ENCODE results near the gene CAMK2A.

The CAMK2A gene

GRCh38 chr5:150262502-150262901 is 27.1 kb downstream of the CAMK2A start:
- no peaks in the 10 kb centered on the region for H3K4me1 Mint-ChIP-seq
- H3K36me3 Mint-ChIP-seq (ENCODE audit: insufficient read depth) = no peaks in the 10 kb centered on the region
- no peak overlapping the region for H3K27ac Mint-ChIP-seq (ENCODE audit: low read depth)
- no peaks in the 10 kb centered on the region for H3K9me3 Mint-ChIP-seq
- DNase-seq (ENCODE audit: low spot score in 2 of 2) (no peak), ATAC-seq (replicated peaks; ENCODE audit: extremely low read depth, poor library complexity, severe bottlenecking) (no peak)
- no peak overlapping the region for H3K4me3 Mint-ChIP-seq
- H3K27me3 Mint-ChIP-seq = no peaks in the 10 kb centered on the region

GRCh38 chr5:150261231-150261630 is 28.3 kb downstream of the CAMK2A start:
- Mint-ChIP-seq H3K36me3 (ENCODE audit: insufficient read depth) (no peaks in the 10 kb centered on the region), H3K27me3 (no peaks in the 10 kb centered on the region), H3K27ac (ENCODE audit: low read depth) (no peak overlapping the region), H3K4me1 (no peaks in the 10 kb centered on the region), H3K4me3 (no peak overlapping the region), H3K9me3 (no peaks in the 10 kb centered on the region)
- ATAC-seq (replicated peaks; ENCODE audit: extremely low read depth, poor library complexity, severe bottlenecking) (no peak), DNase-seq (ENCODE audit: low spot score in 2 of 2) (no peak)

- H3K4me3 Mint-ChIP-seq = no peak overlapping the region
- no peaks in the 10 kb centered on the region for H3K27me3 Mint-ChIP-seq
- DNase-seq (ENCODE audit: low spot score in 2 of 2) = no peak
- no peaks in the 10 kb centered on the region for H3K9me3 Mint-ChIP-seq
- no peak for ATAC-seq (replicated peaks; ENCODE audit: extremely low read depth, poor library complexity, severe bottlenecking)
- no peaks in the 10 kb centered on the region for H3K4me1 Mint-ChIP-seq
- no peaks in the 10 kb centered on the region for H3K36me3 Mint-ChIP-seq (ENCODE audit: insufficient read depth)
- H3K27ac Mint-ChIP-seq (ENCODE audit: low read depth) = no peak overlapping the region
Observed at GRCh38 chr5:150258130-150258529, 31.4 kb downstream of the CAMK2A start.

GRCh38 chr5:150257424-150257823 is 32.1 kb downstream of the CAMK2A start:
- Mint-ChIP-seq H3K4me1 (no peaks in the 10 kb centered on the region), H3K27ac (ENCODE audit: low read depth) (no peak overlapping the region), H3K27me3 (no peaks in the 10 kb centered on the region), H3K4me3 (no peak overlapping the region), H3K36me3 (ENCODE audit: insufficient read depth) (no peaks in the 10 kb centered on the region), H3K9me3 (no peaks in the 10 kb centered on the region)
- no peak for ATAC-seq (replicated peaks; ENCODE audit: extremely low read depth, poor library complexity, severe bottlenecking)
- DNase-seq (ENCODE audit: low spot score in 2 of 2) = no peak

- H3K36me3 Mint-ChIP-seq (ENCODE audit: insufficient read depth) = no peaks in the 10 kb centered on the region
- H3K9me3 Mint-ChIP-seq = no peaks in the 10 kb centered on the region
- no peak overlapping the region for H3K27ac Mint-ChIP-seq (ENCODE audit: low read depth)
- H3K4me1 Mint-ChIP-seq = no peaks in the 10 kb centered on the region
- H3K4me3 Mint-ChIP-seq = no peak overlapping the region
- ATAC-seq (replicated peaks; ENCODE audit: extremely low read depth, poor library complexity, severe bottlenecking) = no peak
- no peaks in the 10 kb centered on the region for H3K27me3 Mint-ChIP-seq
- no peak for DNase-seq (ENCODE audit: low spot score in 2 of 2)
Observed at GRCh38 chr5:150256410-150257064, 33.0 kb downstream of the CAMK2A start.

GRCh38 chr5:150255659-150256409 is 33.7 kb downstream of the CAMK2A start:
- Mint-ChIP-seq H3K9me3 (no peaks in the 10 kb centered on the region), H3K27ac (ENCODE audit: low read depth) (no peak overlapping the region), H3K4me1 (no peaks in the 10 kb centered on the region), H3K4me3 (no peak overlapping the region), H3K27me3 (no peaks in the 10 kb centered on the region), H3K36me3 (ENCODE audit: insufficient read depth) (no peaks in the 10 kb centered on the region)
- DNase-seq (ENCODE audit: low spot score in 2 of 2) (no peak), ATAC-seq (replicated peaks; ENCODE audit: extremely low read depth, poor library complexity, severe bottlenecking) (no peak)

- H3K4me3 Mint-ChIP-seq = no peak overlapping the region
- no peaks in the 10 kb centered on the region for H3K4me1 Mint-ChIP-seq
- DNase-seq (ENCODE audit: low spot score in 2 of 2) = no peak
- ATAC-seq (replicated peaks; ENCODE audit: extremely low read depth, poor library complexity, severe bottlenecking) = no peak
- no peaks in the 10 kb centered on the region for H3K36me3 Mint-ChIP-seq (ENCODE audit: insufficient read depth)
- no peak overlapping the region for H3K27ac Mint-ChIP-seq (ENCODE audit: low read depth)
- peaks cover 6% of the 10 kb centered on the region for H3K27me3 Mint-ChIP-seq
- H3K9me3 Mint-ChIP-seq = no peaks in the 10 kb centered on the region
Observed at GRCh38 chr5:150254774-150255173, 34.8 kb downstream of the CAMK2A start.

GRCh38 chr5:150254363-150254762 is 35.2 kb downstream of the CAMK2A start:
- no peaks in the 10 kb centered on the region for H3K36me3 Mint-ChIP-seq (ENCODE audit: insufficient read depth)
- H3K4me1 Mint-ChIP-seq = no peaks in the 10 kb centered on the region
- H3K27ac Mint-ChIP-seq (ENCODE audit: low read depth) = no peak overlapping the region
- no peak overlapping the region for H3K4me3 Mint-ChIP-seq
- H3K27me3 Mint-ChIP-seq = peaks cover 10% of the 10 kb centered on the region
- DNase-seq (ENCODE audit: low spot score in 2 of 2) (no peak), ATAC-seq (replicated peaks; ENCODE audit: extremely low read depth, poor library complexity, severe bottlenecking) (no peak)
- no peaks in the 10 kb centered on the region for H3K9me3 Mint-ChIP-seq

- peaks cover 12% of the 10 kb centered on the region for H3K27me3 Mint-ChIP-seq
- H3K4me3 Mint-ChIP-seq = no peak overlapping the region
- H3K36me3 Mint-ChIP-seq (ENCODE audit: insufficient read depth) = no peaks in the 10 kb centered on the region
- H3K4me1 Mint-ChIP-seq = no peaks in the 10 kb centered on the region
- no peaks in the 10 kb centered on the region for H3K9me3 Mint-ChIP-seq
- no peak overlapping the region for H3K27ac Mint-ChIP-seq (ENCODE audit: low read depth)
- DNase-seq (ENCODE audit: low spot score in 2 of 2) (no peak), ATAC-seq (replicated peaks; ENCODE audit: extremely low read depth, poor library complexity, severe bottlenecking) (no peak)
Observed at GRCh38 chr5:150253416-150254208, 36.0 kb downstream of the CAMK2A start.

GRCh38 chr5:150252489-150252888 is 37.1 kb downstream of the CAMK2A start:
- H3K9me3 Mint-ChIP-seq = no peaks in the 10 kb centered on the region
- H3K36me3 Mint-ChIP-seq (ENCODE audit: insufficient read depth) = no peaks in the 10 kb centered on the region
- H3K27me3 Mint-ChIP-seq = peaks cover 12% of the 10 kb centered on the region
- ATAC-seq (replicated peaks; ENCODE audit: extremely low read depth, poor library complexity, severe bottlenecking) (no peak), DNase-seq (ENCODE audit: low spot score in 2 of 2) (no peak)
- no peak overlapping the region for H3K4me3 Mint-ChIP-seq
- no peak overlapping the region for H3K27ac Mint-ChIP-seq (ENCODE audit: low read depth)
- no peaks in the 10 kb centered on the region for H3K4me1 Mint-ChIP-seq

GRCh38 chr5:150251504-150251903 is 38.1 kb downstream of the CAMK2A start:
- Mint-ChIP-seq H3K27me3 (peaks cover 12% of the 10 kb centered on the region), H3K4me3 (no peak overlapping the region), H3K36me3 (ENCODE audit: insufficient read depth) (no peaks in the 10 kb centered on the region), H3K4me1 (no peaks in the 10 kb centered on the region), H3K27ac (ENCODE audit: low read depth) (no peak overlapping the region), H3K9me3 (no peaks in the 10 kb centered on the region)
- ATAC-seq (replicated peaks; ENCODE audit: extremely low read depth, poor library complexity, severe bottlenecking) (no peak), DNase-seq (ENCODE audit: low spot score in 2 of 2) (no peak)

- Mint-ChIP-seq H3K27ac (ENCODE audit: low read depth) (no peak overlapping the region), H3K27me3 (peaks cover 23% of the 10 kb centered on the region), H3K4me3 (no peak overlapping the region), H3K36me3 (ENCODE audit: insufficient read depth) (no peaks in the 10 kb centered on the region), H3K9me3 (no peaks in the 10 kb centered on the region), H3K4me1 (no peaks in the 10 kb centered on the region)
- ATAC-seq (replicated peaks; ENCODE audit: extremely low read depth, poor library complexity, severe bottlenecking) = no peak
- DNase-seq (ENCODE audit: low spot score in 2 of 2) = no peak
Observed at GRCh38 chr5:150249744-150250143, 39.8 kb downstream of the CAMK2A start.

- Mint-ChIP-seq H3K27me3 (peaks cover 31% of the 10 kb centered on the region), H3K4me3 (no peak overlapping the region), H3K27ac (ENCODE audit: low read depth) (no peak overlapping the region), H3K9me3 (no peaks in the 10 kb centered on the region), H3K4me1 (no peaks in the 10 kb centered on the region), H3K36me3 (ENCODE audit: insufficient read depth) (no peaks in the 10 kb centered on the region)
- DNase-seq (ENCODE audit: low spot score in 2 of 2) (no peak), ATAC-seq (replicated peaks; ENCODE audit: extremely low read depth, poor library complexity, severe bottlenecking) (no peak)
Observed at GRCh38 chr5:150248946-150249345, 40.6 kb downstream of the CAMK2A start.

All from central memory CD8-positive, alpha-beta T cell (primary cell).